Measurements from ENCODE around the gene SCG5. TPM values are rescaled to one million over a fixed set of nuclear protein-coding genes. Genes with fewer than 3 reads are reported as not detected.
"Not testable (repeated sequence)": the region's sequence is repeated elsewhere in the genome, so short reads cannot be mapped to it uniquely, and the experiment has no call there.

SCG5 gene
- 25.1 and 28.9 TPM in 2 replicates for total RNA-seq
- long read RNA-seq, transcript SCG5-202 (6 exons, 1,235 nt), result major isoform, 26 of 55 reads
- long read RNA-seq, transcript SCG5-201 (6 exons, 1,238 nt), result minor isoform, 25 of 55 reads
- long read RNA-seq, partial matches to known transcripts, result 4 of 55 reads
- long read RNA-seq, other reads (novel, unspliced or antisense), result 0 of 55 reads

DNA sequence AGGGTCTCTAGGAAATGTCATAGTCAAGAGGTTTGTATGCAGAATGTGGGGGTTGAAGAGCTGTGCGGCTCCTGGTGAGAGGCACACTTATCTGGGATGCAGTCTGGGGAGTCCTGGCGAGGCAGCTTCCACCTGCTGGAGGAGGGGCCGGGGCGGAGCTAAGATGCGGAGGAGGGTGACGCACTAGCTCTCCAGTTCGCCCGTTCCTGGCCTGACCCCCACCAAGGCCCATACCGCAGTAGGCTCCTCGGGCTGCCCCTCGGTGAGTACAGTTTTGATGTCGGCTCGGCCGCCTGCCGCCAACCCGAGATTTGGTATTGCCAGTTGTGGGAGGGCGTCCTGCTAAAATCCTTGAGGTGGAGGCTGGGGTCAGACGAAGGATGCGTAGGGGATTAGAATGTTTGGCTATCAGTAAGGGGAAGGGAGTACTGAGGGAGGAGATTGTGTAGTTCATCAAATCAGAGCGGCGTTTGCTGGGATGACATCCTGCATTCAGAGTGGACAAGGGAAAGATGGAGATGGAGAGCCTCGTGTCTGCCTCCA, at the start of gene SCG5:
Gene SCG5, plus strand, starts transcription at position 194 of the 543 bp plus-strand sequence. CDS start 1,883 bp downstream, outside the sequence.
- Mint-ChIP-seq H3K27ac (ENCODE audit: unreplicated experiment) (peak within 1 kb of the TSS; percentile 95), H3K4me3 (peak within 1 kb of the TSS; percentile 91), H3K4me1 (peaks cover 17% of the 10 kb centered on the region), H3K36me3 (ENCODE audit: low read depth) (peaks cover 4% of the 10 kb centered on the region), H3K27me3 (ENCODE audit: low read depth) (no peaks in the 10 kb centered on the region), H3K9me3 (no peaks in the 10 kb centered on the region)
- TF ChIP-seq, protein P1, sequence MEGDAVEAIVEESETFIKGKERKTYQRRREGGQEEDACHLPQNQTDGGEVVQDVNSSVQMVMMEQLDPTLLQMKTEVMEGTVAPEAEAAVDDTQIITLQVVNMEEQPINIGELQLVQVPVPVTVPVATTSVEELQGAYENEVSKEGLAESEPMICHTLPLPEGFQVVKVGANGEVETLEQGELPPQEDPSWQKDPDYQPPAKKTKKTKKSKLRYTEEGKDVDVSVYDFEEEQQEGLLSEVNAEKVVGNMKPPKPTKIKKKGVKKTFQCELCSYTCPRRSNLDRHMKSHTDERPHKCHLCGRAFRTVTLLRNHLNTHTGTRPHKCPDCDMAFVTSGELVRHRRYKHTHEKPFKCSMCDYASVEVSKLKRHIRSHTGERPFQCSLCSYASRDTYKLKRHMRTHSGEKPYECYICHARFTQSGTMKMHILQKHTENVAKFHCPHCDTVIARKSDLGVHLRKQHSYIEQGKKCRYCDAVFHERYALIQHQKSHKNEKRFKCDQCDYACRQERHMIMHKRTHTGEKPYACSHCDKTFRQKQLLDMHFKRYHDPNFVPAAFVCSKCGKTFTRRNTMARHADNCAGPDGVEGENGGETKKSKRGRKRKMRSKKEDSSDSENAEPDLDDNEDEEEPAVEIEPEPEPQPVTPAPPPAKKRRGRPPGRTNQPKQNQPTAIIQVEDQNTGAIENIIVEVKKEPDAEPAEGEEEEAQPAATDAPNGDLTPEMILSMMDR (conservative IDR thresholded peaks at IDR 0.05), result no peak
- peak; percentile 44 for DNase-seq (ENCODE audit: low read depth, low spot score)

DNA sequence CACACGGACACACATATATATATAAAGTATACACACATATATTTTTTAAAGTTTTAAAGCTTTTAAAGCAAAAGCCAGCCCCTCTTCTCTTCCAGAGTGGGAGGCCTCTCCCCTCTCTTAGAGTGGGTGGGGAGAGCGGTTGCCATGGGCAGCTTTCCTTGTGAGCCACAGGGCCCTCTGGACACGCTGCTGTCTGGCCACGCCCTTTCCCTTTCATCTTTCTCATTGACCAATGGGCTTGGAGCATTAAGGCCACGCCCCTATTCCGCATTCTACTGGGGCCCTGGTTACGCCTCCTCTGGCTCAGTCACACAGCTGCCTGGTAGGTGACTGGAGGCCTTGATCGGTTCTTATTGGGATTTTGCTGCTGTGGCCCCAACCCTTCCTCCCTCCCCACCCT, 48.4 kb upstream of the SCG5 start, which contains the start of gene GOLGA8N:
Gene GOLGA8N, plus strand, starts transcription at position 306 of the 400 bp plus-strand sequence.
- H3K4me1 Mint-ChIP-seq; H3K36me3 Mint-ChIP-seq (ENCODE audit: low read depth); H3K4me3 Mint-ChIP-seq; H3K9me3 Mint-ChIP-seq; H3K27ac Mint-ChIP-seq (ENCODE audit: unreplicated experiment); DNase-seq (ENCODE audit: low read depth, low spot score); H3K27me3 Mint-ChIP-seq (ENCODE audit: low read depth): not testable (repeated sequence)

GRCh38 chr15:32609518-32609917, 32.0 kb upstream of the SCG5 start:
- H3K36me3 Mint-ChIP-seq (ENCODE audit: low read depth), result not testable (repeated sequence)

GRCh38 chr15:32610719-32611118, 30.8 kb upstream of the SCG5 start:
- not testable (repeated sequence) for H3K27me3 Mint-ChIP-seq (ENCODE audit: low read depth); DNase-seq (ENCODE audit: low read depth, low spot score); H3K27ac Mint-ChIP-seq (ENCODE audit: unreplicated experiment); H3K4me3 Mint-ChIP-seq; H3K4me1 Mint-ChIP-seq; H3K36me3 Mint-ChIP-seq (ENCODE audit: low read depth); H3K9me3 Mint-ChIP-seq
- TF ChIP-seq, protein P1 (conservative IDR thresholded peaks at IDR 0.05), result peak; percentile 53

More at GRCh38 chr15:32609518-32609917, 32.0 kb upstream of the SCG5 start:
- not testable (repeated sequence) for H3K4me1 Mint-ChIP-seq; H3K9me3 Mint-ChIP-seq; H3K4me3 Mint-ChIP-seq; DNase-seq (ENCODE audit: low read depth, low spot score); H3K27me3 Mint-ChIP-seq (ENCODE audit: low read depth); H3K27ac Mint-ChIP-seq (ENCODE audit: unreplicated experiment)

- peaks cover 22% of the 10 kb centered on the region for H3K4me1 Mint-ChIP-seq
- DNase-seq (ENCODE audit: low read depth, low spot score); H3K27me3 Mint-ChIP-seq (ENCODE audit: low read depth); H3K9me3 Mint-ChIP-seq; H3K36me3 Mint-ChIP-seq (ENCODE audit: low read depth): not testable (repeated sequence)
- H3K27ac Mint-ChIP-seq (ENCODE audit: unreplicated experiment), result peak overlapping the region; percentile 97
- H3K4me3 Mint-ChIP-seq, result peak overlapping the region; percentile 97
These were observed 26.8 kb upstream of the SCG5 start for GRCh38 chr15:32614712-32615050.

- Mint-ChIP-seq H3K27ac (ENCODE audit: unreplicated experiment) (peak within 1 kb of the TSS; percentile 97), H3K4me3 (peak within 1 kb of the TSS; percentile 97), H3K4me1 (peaks cover 22% of the 10 kb centered on the region)
- not testable (repeated sequence) for H3K36me3 Mint-ChIP-seq (ENCODE audit: low read depth); H3K9me3 Mint-ChIP-seq; H3K27me3 Mint-ChIP-seq (ENCODE audit: low read depth)
- DNase-seq (ENCODE audit: low read depth, low spot score), result peak; percentile 75
These were observed 26.2 kb upstream of the SCG5 start, which contains the start of gene ARHGAP11A for GRCh38 chr15:32615051-32615870. Gene ARHGAP11A (plus strand): TSS chr15:32615504. CDS start chr15:32616212, 708 bp downstream.

DNA sequence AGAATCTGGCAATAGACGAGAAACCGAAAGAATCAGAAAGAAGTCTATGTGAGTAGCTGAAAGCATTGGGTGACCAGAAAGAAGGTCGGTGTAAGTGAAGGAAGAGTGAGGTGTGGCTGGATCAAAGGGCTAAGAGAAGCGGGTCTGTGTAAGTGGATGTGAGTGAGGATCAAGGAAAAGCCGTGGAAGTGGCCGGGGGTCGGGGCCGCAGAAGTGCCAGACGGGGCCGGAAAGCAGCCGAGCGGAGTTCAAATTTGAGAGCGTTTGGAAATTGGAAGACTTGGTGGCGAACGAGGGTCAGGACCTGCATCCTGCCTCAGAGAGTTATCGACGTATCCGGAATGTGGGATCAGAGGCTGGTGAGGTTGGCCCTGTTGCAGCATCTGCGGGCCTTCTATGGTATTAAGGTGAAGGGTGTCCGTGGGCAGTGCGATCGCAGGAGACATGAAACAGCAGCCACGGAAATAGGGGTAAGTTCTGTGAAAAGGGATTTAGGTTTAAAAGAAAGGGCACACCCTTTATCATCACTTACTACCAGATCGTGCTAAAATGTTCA, 25.6 kb upstream of the SCG5 start:
- not testable (repeated sequence) for DNase-seq (ENCODE audit: low read depth, low spot score)

More for the DNA sequence above, 25.6 kb upstream of the SCG5 start:
- Mint-ChIP-seq H3K4me3 (peak overlapping the region; percentile 97), H3K27ac (ENCODE audit: unreplicated experiment) (peak overlapping the region; percentile 97), H3K4me1 (peaks cover 22% of the 10 kb centered on the region)
- H3K36me3 Mint-ChIP-seq (ENCODE audit: low read depth); H3K27me3 Mint-ChIP-seq (ENCODE audit: low read depth); H3K9me3 Mint-ChIP-seq: not testable (repeated sequence)

Data from neural crest cell (in vitro differentiated cells).